ENCODE measurements around the gene FILIP1. TPM values are rescaled to one million over a fixed set of nuclear protein-coding genes. Genes with fewer than 3 reads are reported as not detected.

Gene FILIP1
- polyA plus RNA-seq, 3 donors, result not detected

- WGBS (ENCODE audit: insufficient coverage), result no CpG with 5 or more reads among the region's 2 CpGs
- intact Hi-C loops (cut with micrococcal nuclease), result no loop called here
- TF ChIP-seq CTCF (IDR thresholded peaks at IDR 0.05), result no peak
- Histone ChIP-seq H3K4me1 (ENCODE audit: control insufficient read depth in 1 of 2, insufficient read depth in 2 of 2, low read length in 2 of 2) (no peaks in the 10 kb centered on the region), H3K9ac (ENCODE audit: insufficient read depth, low read length, poor library complexity, severe bottlenecking) (no peak overlapping the region), H3K4me2 (replicated peaks; ENCODE audit: extremely low read depth, low read length, poor library complexity, severe bottlenecking) (no peak overlapping the region), H4K20me1 (ENCODE audit: insufficient read depth, low read length) (no peaks in the 10 kb centered on the region), H3K27me3 (ENCODE audit: control insufficient read depth in 2 of 2, insufficient read depth in 2 of 2, low read length in 2 of 2) (no peaks in the 10 kb centered on the region), H3K4me3 (replicated peaks in 1 of 3; ENCODE audit: low read depth in 2 of 3, low read length in 3 of 3) (no peak overlapping the region), H3K79me2 (ENCODE audit: insufficient read depth, low read length) (no peaks in the 10 kb centered on the region), H3K36me3 (replicated peaks in 1 of 2; ENCODE audit: control insufficient read depth in 1 of 2, insufficient read depth in 2 of 2, low read length in 2 of 2) (no peaks in the 10 kb centered on the region), H3K27ac (ENCODE audit: low read depth in 1 of 2, low read length in 2 of 2) (no peak overlapping the region), H2AFZ (ENCODE audit: insufficient read depth, low read depth, low read length, poor library complexity, severe bottlenecking) (no peak overlapping the region), H3K9me3 (replicated peaks in 1 of 2; ENCODE audit: control insufficient read depth in 1 of 2, insufficient read depth in 1 of 2, low read length in 2 of 2) (no peaks in the 10 kb centered on the region)
- H3K27ac Mint-ChIP-seq, result no peak overlapping the region
- H3K27me3 Mint-ChIP-seq (ENCODE audit: low read depth in 3 of 3), result peaks cover 0 to 12% (median 5%) of the 10 kb centered on the region in 3 donors
- no peaks in the 10 kb centered on the region for H3K36me3 Mint-ChIP-seq
- H3K4me3 Mint-ChIP-seq, result no peak overlapping the region
- DNase-seq, result no peak
- no peaks in the 10 kb centered on the region for H3K4me1 Mint-ChIP-seq
- H3K9me3 Mint-ChIP-seq, result peaks cover 0 to 6% (median 2%) of the 10 kb centered on the region in 7 donors
These were observed 11.8 kb upstream of the FILIP1 start for GRCh38 chr6:75505424-75505823.

DNA sequence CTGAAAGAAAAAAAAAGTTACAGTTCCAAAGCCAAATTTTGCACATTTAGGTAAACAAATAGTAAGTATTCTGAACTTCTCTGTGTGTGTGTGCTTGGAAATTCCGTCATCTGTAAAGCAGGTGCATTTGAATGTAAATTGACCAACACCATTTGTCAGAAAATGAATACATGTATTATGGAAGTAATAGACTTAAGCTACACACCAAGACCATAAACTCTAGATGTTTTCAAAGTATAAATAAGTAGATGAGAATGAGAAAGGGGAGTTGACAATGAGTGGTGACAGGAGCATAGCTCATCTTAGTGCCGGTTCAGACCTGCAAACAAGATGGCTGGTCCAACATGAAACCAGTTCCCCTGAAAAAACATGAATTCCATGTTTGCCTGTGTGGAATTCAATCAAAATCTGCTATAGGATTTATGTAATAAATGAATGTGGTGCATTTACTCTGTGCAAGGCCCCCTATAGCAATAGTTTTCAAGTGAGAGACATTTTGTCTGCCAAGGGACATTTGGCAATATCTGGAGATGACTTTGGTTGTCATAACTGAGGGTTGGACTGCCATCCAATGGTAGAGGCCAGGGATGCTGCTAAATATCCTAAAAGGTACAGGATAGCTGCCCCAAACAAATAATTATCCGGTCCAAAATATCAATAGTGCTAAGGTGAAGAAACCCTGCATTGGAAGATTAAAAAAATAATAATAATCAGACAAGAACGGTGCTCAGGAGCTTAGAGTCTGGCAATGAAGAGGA is 11.0 kb upstream of the FILIP1 start:
- no peaks in the 10 kb centered on the region for H3K27me3 ChIP-seq (ENCODE audit: control insufficient read depth in 2 of 2, insufficient read depth in 2 of 2, low read length in 2 of 2)
- no peak for TF ChIP-seq CTCF (IDR thresholded peaks at IDR 0.05)
- no peaks in the 10 kb centered on the region for H4K20me1 ChIP-seq (ENCODE audit: insufficient read depth, low read length)
- no peak overlapping the region for H3K4me3 ChIP-seq (replicated peaks in 1 of 3; ENCODE audit: low read depth in 2 of 3, low read length in 3 of 3)
- H2AFZ ChIP-seq (ENCODE audit: insufficient read depth, low read depth, low read length, poor library complexity, severe bottlenecking), result no peak overlapping the region
- no peaks in the 10 kb centered on the region for H3K36me3 ChIP-seq (replicated peaks in 1 of 2; ENCODE audit: control insufficient read depth in 1 of 2, insufficient read depth in 2 of 2, low read length in 2 of 2)
- H3K4me2 ChIP-seq (replicated peaks; ENCODE audit: extremely low read depth, low read length, poor library complexity, severe bottlenecking), result no peak overlapping the region
- intact Hi-C loops (cut with micrococcal nuclease), result no loop called here
- Mint-ChIP-seq H3K4me3 (no peak overlapping the region), H3K4me1 (no peaks in the 10 kb centered on the region), H3K36me3 (no peaks in the 10 kb centered on the region), H3K9me3 (peaks cover 0 to 6% (median 2%) of the 10 kb centered on the region in 7 donors), H3K27ac (no peak overlapping the region), H3K27me3 (ENCODE audit: low read depth in 3 of 3) (peaks cover 0 to 12% (median 8%) of the 10 kb centered on the region in 3 donors)
- no peaks in the 10 kb centered on the region for H3K4me1 ChIP-seq (ENCODE audit: control insufficient read depth in 1 of 2, insufficient read depth in 2 of 2, low read length in 2 of 2)
- no peak for DNase-seq
- no peaks in the 10 kb centered on the region for H3K79me2 ChIP-seq (ENCODE audit: insufficient read depth, low read length)
- no peak overlapping the region for H3K27ac ChIP-seq (ENCODE audit: low read depth in 1 of 2, low read length in 2 of 2)
- no peaks in the 10 kb centered on the region for H3K9me3 ChIP-seq (replicated peaks in 1 of 2; ENCODE audit: control insufficient read depth in 1 of 2, insufficient read depth in 1 of 2, low read length in 2 of 2)
- 71% methylated on average over 1 of the region's 4 CpGs for WGBS (ENCODE audit: insufficient coverage)
- H3K9ac ChIP-seq (ENCODE audit: insufficient read depth, low read length, poor library complexity, severe bottlenecking), result no peak overlapping the region
